K562 (cell line): ENCODE results near the gene GPER1. TPM values are rescaled to one million over a fixed set of nuclear protein-coding genes. Genes with fewer than 3 reads are reported as not detected.

Experiments
- CBFA2T2 ChIP-seq: fragments of 450-650 bp; conservative IDR thresholded peaks from 2 replicates; pipeline ENCODE4 v1.6.1; 2017; ENCODE audit warnings: mild to moderate bottlenecking
- E2F8 ChIP-seq: fragments of 450-650 bp; IDR thresholded peaks from 2 replicates; pipeline ENCODE4 v1.7.1; 2018; ENCODE audit warnings: mild to moderate bottlenecking, low read depth; ENCODE audit not compliant: partially characterized antibody
- ERF ChIP-seq: fragments of 450-650 bp; formaldehyde crosslinking; IDR thresholded peaks from 2 replicates; pipeline ENCODE4 v1.4.0; 2020; ENCODE audit warnings: mild to moderate bottlenecking, mixed read lengths
- FOXK2 ChIP-seq, 2 experiments: fragments of 450-650 bp; IDR thresholded peaks in 1 of 2; conservative IDR thresholded peaks in 1 of 2; 2 replicates each; pipeline ENCODE4 v1.6.1; 2016; ENCODE audit warnings: low read depth in 2 of 2, mild to moderate bottlenecking in 1 of 2
- KAT7 ChIP-seq: sonication (generic); formaldehyde crosslinking; IDR thresholded peaks from 2 replicates; pipeline ENCODE4 v1.8.0; 2022; ENCODE audit warnings: missing genetic modification reagents, mild to moderate bottlenecking, borderline replicate concordance
- MCM5 ChIP-seq: fragments of 450-650 bp; IDR thresholded peaks from 2 replicates; pipeline ENCODE4 v1.6.1; 2016; ENCODE audit warnings: low read depth
- POLR3A ChIP-seq: IDR thresholded peaks from 2 replicates; pipeline ENCODE4 v1.6.1; 2011; ENCODE audit warnings: borderline replicate concordance, mild to moderate bottlenecking, moderate library complexity; ENCODE audit not compliant: insufficient read length, insufficient read depth; ENCODE audit errors: extremely low read depth
- PURB ChIP-seq: sonication (generic); formaldehyde crosslinking; IDR thresholded peaks from 2 replicates; pipeline ENCODE4 v1.9.0; 2021; ENCODE audit warnings: low read depth, mild to moderate bottlenecking, missing genetic modification reagents
- SNAPC5 ChIP-seq: fragments of 250-450 bp; sonication (Bioruptor Pico); IDR thresholded peaks from 2 replicates; pipeline ENCODE4 v1.8.0; 2021; ENCODE audit warnings: moderate library complexity, mild to moderate bottlenecking, inconsistent platforms
- TAF7 ChIP-seq: fragments of 450-650 bp; IDR thresholded peaks from 2 replicates; pipeline ENCODE4 v1.6.1; 2016; ENCODE audit warnings: missing genetic modification characterization, missing compliant biosample characterization
- TEAD2 ChIP-seq: fragments of 450-650 bp; IDR thresholded peaks from 2 replicates; pipeline ENCODE4 v1.6.1; 2016; ENCODE audit warnings: missing genetic modification characterization, control low read depth, missing compliant biosample characterization
- ZNF146 ChIP-seq: IDR thresholded peaks from one replicate; pipeline ENCODE4 v1.6.1; 2018; ENCODE audit warnings: missing compliant biosample characterization; ENCODE audit not compliant: unreplicated experiment
- ZNF23 ChIP-seq: fragments of 250-450 bp; sonication (Bioruptor Pico); IDR thresholded peaks from 2 replicates; pipeline ENCODE4 v1.4.0; 2020; ENCODE audit warnings: mild to moderate bottlenecking
- ZNF347 ChIP-seq: fragments of 450-650 bp; formaldehyde crosslinking; IDR thresholded peaks from 2 replicates; pipeline ENCODE4 v1.4.0; 2020; ENCODE audit warnings: low read depth, mild to moderate bottlenecking, moderate library complexity
- ZNF699 ChIP-seq: fragments of 250-450 bp; sonication (Bioruptor Pico); IDR thresholded peaks from 2 replicates; pipeline ENCODE4 v1.8.0; 2021; ENCODE audit warnings: mild to moderate bottlenecking, moderate library complexity; ENCODE audit not compliant: insufficient replicate concordance
- ZNF780A ChIP-seq: fragments of 250-450 bp; sonication (Bioruptor Pico); IDR thresholded peaks from 2 replicates; pipeline ENCODE4 v1.5.0; 2021; ENCODE audit warnings: mild to moderate bottlenecking
- polyA plus RNA-seq, 8 experiments: library from polyadenylated mRNA; depleted of rRNA in 4 of 8; stranded (reverse) in 5 of 8; unstranded in 3 of 8; fragments of >200 nt; fragmentation: Nextera tagmentation in 2 of 8; fragmentation: Illumina TruSeq in 1 of 8; extraction: Ambion mirVana in 2 of 8; extraction: Trizol in 1 of 8; gene quantifications; 2 replicates each; pipeline versions ENCODE4 v1.2.1 to v1.2.3, GENCODE V29; 2011 to 2014; ENCODE audit warnings: inconsistent platforms in 1 of 8, missing spikeins in 1 of 8
- total RNA-seq, 7 experiments: library from RNA; depleted of rRNA in 6 of 7; stranded (reverse); fragments of >200 nt in 6 of 7; fragmentation: Illumina TruSeq in 2 of 7; extraction: Trizol in 2 of 7; gene quantifications; 2 replicates each; pipeline versions ENCODE4 v1.2.1 to v1.2.3, GENCODE V29; 2011 to 2021; ENCODE audit warnings: low replicate concordance in 1 of 7
- TF ChIP-seq, protein P1 (sequence below): fragments of 450-650 bp; formaldehyde crosslinking; IDR thresholded peaks from 2 replicates; pipeline ENCODE4 v1.4.0; 2020; ENCODE audit warnings: mild to moderate bottlenecking
- TF ChIP-seq, protein P2 (sequence below): fragments of 450-650 bp; formaldehyde crosslinking; IDR thresholded peaks from 2 replicates; pipeline ENCODE4 v1.4.0; 2022; ENCODE audit warnings: missing genetic modification characterization
- TF ChIP-seq, protein P3 (sequence below): fragments of 250-450 bp; sonication (Bioruptor Pico); IDR thresholded peaks from 2 replicates; pipeline ENCODE4 v1.5.0; 2020; ENCODE audit warnings: mild to moderate bottlenecking

The GPER1 gene
- total and polyA plus RNA-seq, 9 of the 15 experiments (the other 6 are each of a cell fraction or from before 2014, with no cell fraction given): 0.04 to 0.09 (median 0.08) TPM; not detected in 6

DNA sequence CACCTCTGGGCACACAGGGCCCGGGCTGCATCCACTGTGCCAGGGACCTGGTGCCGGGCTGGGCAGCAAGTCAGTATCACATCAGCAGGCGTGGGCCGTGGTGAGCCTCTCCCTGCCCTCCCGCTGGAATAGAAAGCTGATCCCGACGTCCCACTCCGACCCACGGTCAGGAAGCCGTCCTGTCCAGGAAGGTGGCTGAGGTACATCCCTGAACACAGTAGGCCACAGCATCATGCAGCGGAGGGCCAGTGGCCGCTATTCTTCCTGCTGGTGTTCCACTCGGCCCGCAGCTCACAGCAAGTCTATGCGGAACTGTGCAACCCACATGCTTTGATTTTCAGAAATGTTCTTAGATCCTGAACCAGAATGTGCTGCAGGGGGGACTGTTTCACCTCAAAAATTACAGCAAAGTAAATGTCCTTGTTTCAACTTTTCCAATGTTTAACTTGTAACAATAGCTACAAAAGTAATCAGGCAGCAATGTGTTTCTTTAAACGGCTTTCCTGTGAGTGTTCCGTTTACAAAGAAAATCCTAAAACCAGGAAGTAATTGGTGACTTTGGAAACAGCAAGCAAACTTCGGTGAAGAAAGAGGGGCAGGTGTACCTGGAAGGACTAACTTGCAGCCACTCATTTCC lies 44.2 kb upstream of the GPER1 start (continued):
- TF ChIP-seq POLR3A (no peak), ZNF23 (CRISPR knock-in tag) (no peak), TEAD2 (tag) (no peak), ZNF780A (CRISPR knock-in tag) (no peak), ZNF146 (CRISPR knock-in tag) (no peak), TAF7 (no peak), SNAPC5 (CRISPR knock-in tag) (no peak), CBFA2T2 (no peak), KAT7 (CRISPR knock-in tag) (no peak), ERF (0 out of 2 replicates have a peak, but pooled peaks have one; percentile 66), FOXK2 (conservative IDR thresholded peaks at IDR 0.05 in 1 of 2, IDR thresholded peaks at IDR 0.05 in 1 of 2; ENCODE audit: low read depth in 2 of 2) (no peak; a peak in 1 of 4 replicates), ZNF699 (CRISPR knock-in tag) (no peak), ZNF347 (CRISPR knock-in tag) (no peak), E2F8 (peak; percentile 47), MCM5 (no peak), PURB (CRISPR knock-in tag) (no peak)
- TF ChIP-seq, protein P1, sequence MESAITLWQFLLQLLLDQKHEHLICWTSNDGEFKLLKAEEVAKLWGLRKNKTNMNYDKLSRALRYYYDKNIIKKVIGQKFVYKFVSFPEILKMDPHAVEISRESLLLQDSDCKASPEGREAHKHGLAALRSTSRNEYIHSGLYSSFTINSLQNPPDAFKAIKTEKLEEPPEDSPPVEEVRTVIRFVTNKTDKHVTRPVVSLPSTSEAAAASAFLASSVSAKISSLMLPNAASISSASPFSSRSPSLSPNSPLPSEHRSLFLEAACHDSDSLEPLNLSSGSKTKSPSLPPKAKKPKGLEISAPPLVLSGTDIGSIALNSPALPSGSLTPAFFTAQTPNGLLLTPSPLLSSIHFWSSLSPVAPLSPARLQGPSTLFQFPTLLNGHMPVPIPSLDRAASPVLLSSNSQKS (CRISPR knock-in tag): no peak
- TF ChIP-seq, protein P2, sequence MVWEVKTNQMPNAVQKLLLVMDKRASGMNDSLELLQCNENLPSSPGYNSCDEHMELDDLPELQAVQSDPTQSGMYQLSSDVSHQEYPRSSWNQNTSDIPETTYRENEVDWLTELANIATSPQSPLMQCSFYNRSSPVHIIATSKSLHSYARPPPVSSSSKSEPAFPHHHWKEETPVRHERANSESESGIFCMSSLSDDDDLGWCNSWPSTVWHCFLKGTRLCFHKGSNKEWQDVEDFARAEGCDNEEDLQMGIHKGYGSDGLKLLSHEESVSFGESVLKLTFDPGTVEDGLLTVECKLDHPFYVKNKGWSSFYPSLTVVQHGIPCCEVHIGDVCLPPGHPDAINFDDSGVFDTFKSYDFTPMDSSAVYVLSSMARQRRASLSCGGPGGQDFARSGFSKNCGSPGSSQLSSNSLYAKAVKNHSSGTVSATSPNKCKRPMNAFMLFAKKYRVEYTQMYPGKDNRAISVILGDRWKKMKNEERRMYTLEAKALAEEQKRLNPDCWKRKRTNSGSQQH (CRISPR knock-in tag): no peak
- TF ChIP-seq, protein P3, sequence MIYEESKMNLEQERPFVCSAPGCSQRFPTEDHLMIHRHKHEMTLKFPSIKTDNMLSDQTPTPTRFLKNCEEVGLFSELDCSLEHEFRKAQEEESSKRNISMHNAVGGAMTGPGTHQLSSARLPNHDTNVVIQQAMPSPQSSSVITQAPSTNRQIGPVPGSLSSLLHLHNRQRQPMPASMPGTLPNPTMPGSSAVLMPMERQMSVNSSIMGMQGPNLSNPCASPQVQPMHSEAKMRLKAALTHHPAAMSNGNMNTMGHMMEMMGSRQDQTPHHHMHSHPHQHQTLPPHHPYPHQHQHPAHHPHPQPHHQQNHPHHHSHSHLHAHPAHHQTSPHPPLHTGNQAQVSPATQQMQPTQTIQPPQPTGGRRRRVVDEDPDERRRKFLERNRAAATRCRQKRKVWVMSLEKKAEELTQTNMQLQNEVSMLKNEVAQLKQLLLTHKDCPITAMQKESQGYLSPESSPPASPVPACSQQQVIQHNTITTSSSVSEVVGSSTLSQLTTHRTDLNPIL: no peak
